ENCODE measurements around the gene CXCR6. TPM values are rescaled to one million over a fixed set of nuclear protein-coding genes. Genes with fewer than 3 reads are reported as not detected.

The CXCR6 gene
- total and polyA plus RNA-seq, 2 of the 8 experiments (the other 6 are each of a cell fraction or from before 2014, with no cell fraction given): not detected

DNA sequence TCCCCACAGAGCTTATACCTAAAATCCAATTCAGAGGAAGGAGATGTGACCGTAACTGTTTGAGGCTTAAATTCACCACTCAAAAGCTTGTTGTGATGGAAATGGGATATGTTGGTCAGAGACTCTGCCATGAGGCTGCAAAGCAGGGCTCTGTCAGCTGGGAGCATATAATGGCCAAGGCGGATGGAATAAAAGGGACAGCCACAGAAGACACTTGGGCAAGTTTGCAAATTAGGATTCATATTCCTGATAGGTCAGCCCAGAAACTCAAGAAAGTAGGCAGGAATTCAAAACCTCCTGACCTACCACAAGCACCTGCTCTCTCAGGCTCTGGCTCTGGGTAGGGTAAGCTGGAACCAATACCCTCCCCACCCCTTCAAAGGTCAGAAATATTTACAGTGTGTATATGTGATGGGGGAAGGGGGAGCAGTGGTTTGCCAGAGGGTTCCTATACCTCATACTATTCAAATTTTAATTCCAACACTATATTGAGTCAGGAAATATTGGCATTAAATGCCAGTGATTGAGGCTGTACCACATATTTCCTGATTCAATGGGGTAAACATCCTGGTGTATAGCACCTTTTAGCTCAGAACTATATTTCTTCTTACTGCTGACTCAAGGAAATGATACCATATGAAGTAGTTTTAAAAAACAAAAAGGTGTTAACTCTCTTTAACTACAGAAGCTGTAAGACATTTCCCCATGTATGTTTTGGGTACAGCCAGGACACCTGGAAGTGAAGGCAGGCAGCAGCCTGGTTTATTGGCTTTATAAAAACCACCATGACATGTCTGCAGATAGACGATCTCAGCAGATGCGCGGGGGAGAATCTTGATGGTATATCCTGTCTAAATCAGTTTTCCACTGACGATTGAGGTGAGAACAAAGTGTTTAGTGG is 33.2 kb downstream of the CXCR6 start:
- Histone ChIP-seq H3K18ac (ENCODE audit: extremely low read depth, low read length) (no peak overlapping the region), H2BK120ac (replicated peaks; ENCODE audit: low read depth, low read length) (no peak overlapping the region), H4K91ac (replicated peaks; ENCODE audit: insufficient read length, low read length) (no peak overlapping the region), H3K27ac (ENCODE audit: low read depth, low read length) (no peak overlapping the region), H3K27me3 (replicated peaks in 1 of 4; ENCODE audit: control insufficient read depth in 3 of 4, extremely low read depth in 1 of 4, insufficient read depth in 3 of 4, low read length in 3 of 4) (no peaks in the 10 kb centered on the region), H4K20me1 (replicated peaks in 1 of 2; ENCODE audit: control insufficient read depth in 1 of 2, insufficient read depth in 2 of 2, low read length in 2 of 2) (no peaks in the 10 kb centered on the region), H3K4me2 (ENCODE audit: insufficient read depth in 1 of 2, low read depth in 2 of 2, low read length in 2 of 2) (no peak overlapping the region), H2BK12ac (ENCODE audit: low read depth, low read length) (no peak overlapping the region), H3K9ac (replicated peaks in 1 of 4; ENCODE audit: extremely low read depth in 1 of 4, low read depth in 3 of 4, low read length in 3 of 4) (no peak overlapping the region), H3K9me3 (ENCODE audit: insufficient read depth in 2 of 2, low read depth in 1 of 2, low read length in 1 of 2) (no peaks in the 10 kb centered on the region), H3K4ac (replicated peaks; ENCODE audit: insufficient read length, low read depth, low read length) (no peak overlapping the region), H3K4me1 (replicated peaks in 1 of 4; ENCODE audit: control insufficient read depth in 3 of 4, insufficient read depth in 4 of 4, low read length in 3 of 4) (no peaks in the 10 kb centered on the region), H3K79me1 (ENCODE audit: low read depth, low read length) (no peaks in the 10 kb centered on the region), H2AK5ac (ENCODE audit: low read depth, low read length) (no peak overlapping the region), H3K23me2 (ENCODE audit: low read depth, low read length) (no peaks in the 10 kb centered on the region), H2BK5ac (ENCODE audit: low read depth, low read length) (no peak overlapping the region), H3K79me2 (ENCODE audit: control insufficient read depth in 1 of 2, insufficient read depth in 2 of 2, low read length in 2 of 2) (no peaks in the 10 kb centered on the region), H2AFZ (ENCODE audit: low read length) (no peak overlapping the region), H3K36me3 (ENCODE audit: control insufficient read depth in 2 of 4, insufficient read depth in 4 of 4, low read length in 3 of 4) (peaks cover 14 to 57% (median 40%) of the 10 kb centered on the region in 4 experiments), H4K8ac (ENCODE audit: extremely low read depth, insufficient read depth, low read length) (no peak overlapping the region), H2BK20ac (ENCODE audit: low read length) (no peak overlapping the region), H3K56ac (replicated peaks; ENCODE audit: insufficient read length, low read depth, low read length) (no peak overlapping the region), H3K23ac (ENCODE audit: insufficient read length) (no peak overlapping the region), H3K4me3 (ENCODE audit: extremely low read depth in 1 of 4, insufficient read depth in 2 of 4, low read depth in 3 of 4, low read length in 4 of 4) (no peak overlapping the region), H4K5ac (ENCODE audit: insufficient read length, low read depth, low read length) (no peak overlapping the region), H3K14ac (ENCODE audit: insufficient read length) (no peak overlapping the region), H2BK15ac (ENCODE audit: low read length) (no peak overlapping the region)
- CTCF ChIA-PET (ENCODE audit: partially characterized antibody): interaction anchor here (0.9 to 1.4 kb wide), 4 partner anchors 9 to 67 kb away, joined by 3 read pairs; no protein-coding TSS in a partner anchor
- 91% methylated on average over 6 of the region's 6 CpGs; no CpG with 5 or more reads in 1 of the 2 experiments for WGBS, 2 experiments (ENCODE audit: extremely low coverage in 1 of 2, insufficient coverage in 1 of 2, insufficient read length in 1 of 2, insufficient replicate concordance in 2 of 2, low coverage in 1 of 2, low lambda C conversion rate in 2 of 2, missing lambda C conversion rate in 1 of 2)
- POLR2A ChIA-PET (ENCODE audit: partially characterized antibody): no interaction called here
- DNase-seq (ENCODE audit: low read depth in 1 of 2, low spot score in 2 of 2): no peak
- TF ChIP-seq NANOG (IDR thresholded peaks at IDR 0.05; ENCODE audit: insufficient read depth, low read depth, low read length, poor library complexity, severe bottlenecking) (no peak), CHD2 (IDR thresholded peaks at IDR 0.05; ENCODE audit: low read length) (no peak), KDM1A (IDR thresholded peaks at IDR 0.05; ENCODE audit: borderline replicate concordance, low read length) (no peak), SP1 (IDR thresholded peaks at IDR 0.05; ENCODE audit: low read depth, low read length) (no peak), HDAC6 (IDR thresholded peaks at IDR 0.05; ENCODE audit: low read depth, low read length) (no peak), POLR2AphosphoS5 (IDR thresholded peaks at IDR 0.05; ENCODE audit: low read depth, low read length) (no peak), EGR1 (IDR thresholded peaks at IDR 0.05; ENCODE audit: borderline replicate concordance, low read depth, low read length) (no peak)
- FAIRE-seq: no peak
